HG03439 (cell line): ENCODE data around the gene SMYD3.

Source experiments
- ATAC-seq: cut with Tn5 transposase; IDR thresholded peaks from one replicate; pipeline ENCODE4 v1.9.1; 2021; ENCODE audit warnings: mild to moderate bottlenecking, moderate library complexity; ENCODE audit not compliant: unreplicated experiment

The SMYD3 gene

GRCh38 chr1:245710961-245711903 lies 795.8 kb downstream of the SMYD3 start:
- ATAC-seq, result no peak

- ATAC-seq, result no peak
Measured at GRCh38 chr1:245707941-245708340, 799.1 kb downstream of the SMYD3 start.

- no peak for ATAC-seq
Measured at GRCh38 chr1:245704765-245705164, 802.3 kb downstream of the SMYD3 start.

- ATAC-seq, result no peak
Measured at GRCh38 chr1:245704341-245704740, 802.7 kb downstream of the SMYD3 start.

- no peak for ATAC-seq
Measured at GRCh38 chr1:245702346-245702745, 804.7 kb downstream of the SMYD3 start.

- ATAC-seq, result no peak
Measured at GRCh38 chr1:245701631-245702030, 805.4 kb downstream of the SMYD3 start.

GRCh38 chr1:245700631-245701030 lies 806.4 kb downstream of the SMYD3 start:
- ATAC-seq, result no peak
